Measurements from ENCODE around the gene BRD7.
A peak's percentile ranks its signal among the peaks of the same experiment; 100 is the strongest.

BRD7 gene

GRCh38 chr16:50322333-50322732, 46.5 kb downstream of the BRD7 start:
- no peak for DNase-seq (ENCODE audit: low read depth in 2 of 3, low spot score in 1 of 3)

- no peak for DNase-seq (ENCODE audit: low read depth in 2 of 3, low spot score in 1 of 3)
Measured at GRCh38 chr16:50320310-50320709, 48.5 kb downstream of the BRD7 start.

GRCh38 chr16:50318796-50319578, 49.8 kb downstream of the BRD7 start:
- DNase-seq (ENCODE audit: low read depth in 2 of 3, low spot score in 1 of 3) = no peak

- no peak for DNase-seq (ENCODE audit: low read depth in 2 of 3, low spot score in 1 of 3)
Measured at GRCh38 chr16:50316848-50317630, 51.7 kb downstream of the BRD7 start.

- DNase-seq (ENCODE audit: low read depth in 2 of 3, low spot score in 1 of 3) = no peak
Measured at GRCh38 chr16:50316102-50316847, 52.5 kb downstream of the BRD7 start.

- DNase-seq (ENCODE audit: low read depth in 2 of 3, low spot score in 1 of 3) = no peak
Measured at GRCh38 chr16:50315346-50315997, 53.3 kb downstream of the BRD7 start.

- no peak for DNase-seq (ENCODE audit: low read depth in 2 of 3, low spot score in 1 of 3)
Measured at GRCh38 chr16:50314665-50315064, 54.1 kb downstream of the BRD7 start.

GRCh38 chr16:50313596-50314478, 55.0 kb downstream of the BRD7 start:
- peak in 1 of 3 donors; percentile 21 for DNase-seq (ENCODE audit: low read depth in 2 of 3, low spot score in 1 of 3)

GRCh38 chr16:50311891-50312501, 56.8 kb downstream of the BRD7 start:
- DNase-seq (ENCODE audit: low read depth in 2 of 3, low spot score in 1 of 3) = no peak

- no peak for DNase-seq (ENCODE audit: low read depth in 2 of 3, low spot score in 1 of 3)
Measured at GRCh38 chr16:50311134-50311528, 57.7 kb downstream of the BRD7 start.

- DNase-seq (ENCODE audit: low read depth in 2 of 3, low spot score in 1 of 3) = no peak
Measured at GRCh38 chr16:50310308-50311133, 58.3 kb downstream of the BRD7 start.

GRCh38 chr16:50309527-50310307, 59.1 kb downstream of the BRD7 start:
- no peak for DNase-seq (ENCODE audit: low read depth in 2 of 3, low spot score in 1 of 3)

GRCh38 chr16:50309156-50309526, 59.6 kb downstream of the BRD7 start:
- no peak for DNase-seq (ENCODE audit: low read depth in 2 of 3, low spot score in 1 of 3)

GRCh38 chr16:50308237-50308965, 60.4 kb downstream of the BRD7 start:
- DNase-seq (ENCODE audit: low read depth in 2 of 3, low spot score in 1 of 3) = no peak

- no peak for DNase-seq (ENCODE audit: low read depth in 2 of 3, low spot score in 1 of 3)
Measured at GRCh38 chr16:50306287-50306686, 62.5 kb downstream of the BRD7 start.

- DNase-seq (ENCODE audit: low read depth in 2 of 3, low spot score in 1 of 3) = no peak
Measured at GRCh38 chr16:50305441-50306061, 63.2 kb downstream of the BRD7 start.
